Tibial nerve (tissue), 4 donors: Measurements from ENCODE around the gene MPZ. TPM values are rescaled to one million over a fixed set of nuclear protein-coding genes. Genes with fewer than 3 reads are reported as not detected.

ENCODE experiments used
- DNase-seq, 2 donors: peaks; one replicate each; pipeline ENCODE4 v3.0.0-alpha.2; 2019; ENCODE audit warnings: low spot score in 2 of 2
- H3K27ac ChIP-seq, 4 donors: fragments of 200-600 bp; sonication (generic) in 3 of 4; one replicate each; pipeline ENCODE4 v1.5.1; 2017 to 2019; ENCODE audit warnings: mild to moderate bottlenecking in 1 of 4
- H3K27me3 ChIP-seq, 2 donors: fragments of 200-600 bp; sonication (generic) in 1 of 2; one replicate each; pipeline versions ENCODE4 v1.5.1 to v1.6.0; 2017 to 2019
- H3K36me3 ChIP-seq, 3 donors: fragments of 200-600 bp; sonication (generic); one replicate each; pipeline ENCODE4 v1.5.1; 2018 to 2019
- H3K4me1 ChIP-seq, 4 donors: fragments of 200-600 bp; sonication (generic) in 3 of 4; one replicate each; pipeline ENCODE4 v1.5.1; 2017 to 2019
- H3K4me3 ChIP-seq, 4 donors: fragments of 200-600 bp; sonication (generic) in 3 of 4; one replicate each; pipeline ENCODE4 v1.5.1; 2017 to 2019; ENCODE audit warnings: mild to moderate bottlenecking in 1 of 4, moderate library complexity in 1 of 4
- H3K9me3 ChIP-seq, 4 donors: fragments of 200-600 bp; sonication (generic) in 3 of 4; one replicate each; pipeline ENCODE4 v1.5.1; 2017 to 2019
- EP300 ChIP-seq, 2 donors: sonication (generic); formaldehyde crosslinking; IDR thresholded peaks; one replicate each; pipeline ENCODE4 v1.6.1; 2017; ENCODE audit warnings: antibody characterized with exemption in 2 of 2, mild to moderate bottlenecking in 1 of 2
- POLR2A ChIP-seq, 2 donors: fragments of 450-650 bp; IDR thresholded peaks; one replicate each; pipeline ENCODE4 v1.6.1; 2017; ENCODE audit warnings: antibody characterized with exemption in 2 of 2, mild to moderate bottlenecking in 2 of 2, moderate library complexity in 2 of 2
- WGBS, 2 donors: methylation state at CpG; one replicate each; pipeline ENCODE4 v1.1.5; 2018; 5-methylcytosine and 5-hydroxymethylcytosine counted together
- total RNA-seq, 4 donors: library from RNA; depleted of rRNA; stranded (reverse); fragments of >200 nt; gene quantifications; one replicate each; pipeline ENCODE4 v1.1.0, GENCODE V29; 2016
- TF ChIP-seq, protein P1 (sequence below), 5 experiments: fragments of 200-600 bp in 3 of 5; fragments of 450-650 bp in 2 of 5; sonication (generic) in 3 of 5; IDR thresholded peaks; one replicate each; pipeline ENCODE4 v1.5.1; 2016 to 2019; ENCODE audit warnings: antibody characterized with exemption in 5 of 5, mild to moderate bottlenecking in 3 of 5, moderate library complexity in 2 of 5

The MPZ gene
- total RNA-seq, 4 donors from 2014 or later, result 570 to 1,776 (median 1,657) TPM

DNA sequence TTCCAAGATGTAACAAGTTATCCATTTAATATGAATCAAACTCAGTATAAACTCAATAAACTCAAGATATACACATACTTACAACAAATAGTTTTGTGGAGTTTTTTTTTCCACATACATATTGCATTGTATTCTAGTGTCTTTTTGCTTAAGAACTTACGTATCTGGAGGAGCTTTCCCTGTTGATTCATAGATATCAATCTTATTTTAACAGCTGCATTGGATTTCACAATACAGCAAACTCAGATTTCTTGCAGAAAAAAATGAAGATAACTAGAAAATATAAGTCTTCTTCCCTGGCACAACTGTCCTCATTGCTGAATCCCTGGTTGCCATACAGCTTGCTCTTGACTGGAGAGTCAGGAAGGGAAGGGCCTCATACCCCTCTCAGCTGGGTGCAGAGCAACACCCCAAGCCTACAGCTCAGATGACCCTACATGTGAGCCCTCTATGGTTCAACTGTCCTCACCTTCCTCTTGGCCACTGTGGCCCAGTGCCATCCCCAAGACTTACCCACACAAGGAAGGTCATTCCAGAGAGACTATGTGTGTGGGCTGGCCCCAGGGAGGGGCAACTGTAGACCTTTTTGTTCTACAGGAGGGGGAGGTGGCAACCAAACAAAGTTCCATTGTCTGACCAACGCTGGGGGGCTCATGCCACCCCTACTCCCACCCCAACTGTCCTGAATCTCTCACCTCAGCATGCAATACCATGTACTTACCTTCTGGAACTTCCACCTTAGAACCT lies 1.7 kb downstream of the MPZ start:
- Histone ChIP-seq H3K4me3 (peak overlapping the region; percentile 28 to 70 (median 34)), H3K9me3 (no peaks in the 10 kb centered on the region), H3K27me3 (no peaks in the 10 kb centered on the region), H3K4me1 (peaks cover 0 to 68% (median 23%) of the 10 kb centered on the region in 4 donors), H3K36me3 (peaks cover 0 to 5% (median 0%) of the 10 kb centered on the region in 3 donors), H3K27ac (peak overlapping the region; percentile 18 to 98 (median 82))
- WGBS, 2 donors, result 33 to 35% methylated on average over 2 of the region's 2 CpGs
- no peak for DNase-seq
- TF ChIP-seq, protein P1, sequence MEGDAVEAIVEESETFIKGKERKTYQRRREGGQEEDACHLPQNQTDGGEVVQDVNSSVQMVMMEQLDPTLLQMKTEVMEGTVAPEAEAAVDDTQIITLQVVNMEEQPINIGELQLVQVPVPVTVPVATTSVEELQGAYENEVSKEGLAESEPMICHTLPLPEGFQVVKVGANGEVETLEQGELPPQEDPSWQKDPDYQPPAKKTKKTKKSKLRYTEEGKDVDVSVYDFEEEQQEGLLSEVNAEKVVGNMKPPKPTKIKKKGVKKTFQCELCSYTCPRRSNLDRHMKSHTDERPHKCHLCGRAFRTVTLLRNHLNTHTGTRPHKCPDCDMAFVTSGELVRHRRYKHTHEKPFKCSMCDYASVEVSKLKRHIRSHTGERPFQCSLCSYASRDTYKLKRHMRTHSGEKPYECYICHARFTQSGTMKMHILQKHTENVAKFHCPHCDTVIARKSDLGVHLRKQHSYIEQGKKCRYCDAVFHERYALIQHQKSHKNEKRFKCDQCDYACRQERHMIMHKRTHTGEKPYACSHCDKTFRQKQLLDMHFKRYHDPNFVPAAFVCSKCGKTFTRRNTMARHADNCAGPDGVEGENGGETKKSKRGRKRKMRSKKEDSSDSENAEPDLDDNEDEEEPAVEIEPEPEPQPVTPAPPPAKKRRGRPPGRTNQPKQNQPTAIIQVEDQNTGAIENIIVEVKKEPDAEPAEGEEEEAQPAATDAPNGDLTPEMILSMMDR (IDR thresholded peaks at IDR 0.05), result no peak
- TF ChIP-seq EP300 (IDR thresholded peaks at IDR 0.05) (peak in 1 of 2 donors; percentile 51), POLR2A (IDR thresholded peaks at IDR 0.05) (no peak)

DNA sequence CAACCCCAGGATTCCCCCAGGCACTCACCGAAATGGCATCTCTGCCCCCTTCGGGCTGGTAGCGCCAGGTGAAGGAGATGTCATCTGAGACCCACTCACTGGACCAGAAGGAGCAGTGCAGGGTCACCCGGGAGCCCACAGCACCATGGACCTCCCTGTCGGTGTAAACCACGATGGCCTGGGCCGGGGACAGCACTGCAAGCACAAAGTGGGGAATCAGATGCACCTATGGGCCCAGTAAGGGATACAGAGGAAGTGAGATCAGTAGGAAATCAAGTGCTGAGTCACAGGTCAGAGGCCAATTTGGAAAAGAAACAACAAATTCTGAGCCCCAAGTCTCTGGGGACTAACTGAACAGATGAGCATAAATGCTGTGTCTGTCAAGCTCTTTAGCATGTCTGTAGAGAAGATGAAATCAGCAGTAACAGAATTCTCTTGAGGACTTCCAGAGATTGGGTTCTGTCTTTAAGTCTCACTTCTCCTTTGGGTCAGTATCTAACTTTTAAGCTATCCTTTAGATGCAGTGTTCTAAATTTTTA lies 2.5 kb downstream of the MPZ start:
- Histone ChIP-seq H3K36me3 (peaks cover 0 to 8% (median 0%) of the 10 kb centered on the region in 3 donors), H3K27ac (peak overlapping the region; percentile 62 to 98 (median 82)), H3K4me3 (peak overlapping the region; percentile 10 to 70 (median 26)), H3K4me1 (peaks cover 0 to 60% (median 23%) of the 10 kb centered on the region in 4 donors), H3K27me3 (no peaks in the 10 kb centered on the region), H3K9me3 (no peaks in the 10 kb centered on the region)
- 29 to 45% methylated on average over 7 of the region's 7 CpGs for WGBS, 2 donors
- DNase-seq, result no peak
- TF ChIP-seq, protein P1 (IDR thresholded peaks at IDR 0.05), result no peak
- TF ChIP-seq EP300 (IDR thresholded peaks at IDR 0.05) (no peak), POLR2A (IDR thresholded peaks at IDR 0.05) (no peak)

DNA sequence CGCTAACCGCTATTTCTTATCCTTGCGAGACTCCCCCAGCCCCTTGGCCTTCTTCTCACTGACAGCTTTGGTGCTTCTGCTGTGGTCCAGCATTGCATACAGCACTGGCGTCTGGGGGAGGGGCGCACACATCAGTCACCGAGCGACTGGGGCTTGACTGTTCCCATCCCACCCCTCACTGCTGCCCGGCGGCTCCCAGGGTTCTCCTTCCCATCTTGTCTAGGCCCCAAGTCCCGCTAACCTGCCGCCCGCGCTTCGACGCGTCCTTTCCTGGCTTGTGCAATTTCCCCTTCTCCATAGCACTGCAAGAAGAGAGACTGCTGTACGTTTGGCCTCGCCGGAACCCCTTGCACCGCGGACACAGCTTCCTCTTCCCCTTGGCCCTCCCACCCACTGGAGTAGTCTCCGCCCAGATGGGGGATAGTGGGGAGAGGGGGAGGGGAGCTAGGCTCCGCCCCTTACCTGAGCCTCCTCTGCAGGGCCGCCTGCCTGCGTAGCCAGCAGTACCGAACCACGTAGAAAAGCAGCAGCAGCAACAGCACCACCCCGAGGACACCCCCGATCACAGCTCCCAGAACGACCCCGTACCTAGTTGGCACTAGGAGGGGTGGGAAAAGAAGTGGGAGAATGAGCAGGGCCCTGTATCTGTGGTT lies 3.8 kb downstream of the MPZ start:
- Histone ChIP-seq H3K4me1 (peaks cover 0 to 53% (median 23%) of the 10 kb centered on the region in 4 donors), H3K4me3 (peak overlapping the region; percentile 37 to 77 (median 68)), H3K9me3 (no peaks in the 10 kb centered on the region), H3K27ac (peak overlapping the region; percentile 26 to 98 (median 82)), H3K36me3 (peaks cover 0 to 8% (median 0%) of the 10 kb centered on the region in 3 donors), H3K27me3 (no peaks in the 10 kb centered on the region)
- TF ChIP-seq EP300 (IDR thresholded peaks at IDR 0.05) (peak in 1 of 2 donors; percentile 64), POLR2A (IDR thresholded peaks at IDR 0.05) (peak in 1 of 2 donors; percentile 52)
- TF ChIP-seq, protein P1 (IDR thresholded peaks at IDR 0.05), result peak in 4 of 5 experiments; percentile 14 to 17 (median 16)
- WGBS, 2 donors, result 4 to 9% methylated on average over 27 to 30 of the region's 31 CpGs
- DNase-seq, result peak; percentile 38 to 63

DNA sequence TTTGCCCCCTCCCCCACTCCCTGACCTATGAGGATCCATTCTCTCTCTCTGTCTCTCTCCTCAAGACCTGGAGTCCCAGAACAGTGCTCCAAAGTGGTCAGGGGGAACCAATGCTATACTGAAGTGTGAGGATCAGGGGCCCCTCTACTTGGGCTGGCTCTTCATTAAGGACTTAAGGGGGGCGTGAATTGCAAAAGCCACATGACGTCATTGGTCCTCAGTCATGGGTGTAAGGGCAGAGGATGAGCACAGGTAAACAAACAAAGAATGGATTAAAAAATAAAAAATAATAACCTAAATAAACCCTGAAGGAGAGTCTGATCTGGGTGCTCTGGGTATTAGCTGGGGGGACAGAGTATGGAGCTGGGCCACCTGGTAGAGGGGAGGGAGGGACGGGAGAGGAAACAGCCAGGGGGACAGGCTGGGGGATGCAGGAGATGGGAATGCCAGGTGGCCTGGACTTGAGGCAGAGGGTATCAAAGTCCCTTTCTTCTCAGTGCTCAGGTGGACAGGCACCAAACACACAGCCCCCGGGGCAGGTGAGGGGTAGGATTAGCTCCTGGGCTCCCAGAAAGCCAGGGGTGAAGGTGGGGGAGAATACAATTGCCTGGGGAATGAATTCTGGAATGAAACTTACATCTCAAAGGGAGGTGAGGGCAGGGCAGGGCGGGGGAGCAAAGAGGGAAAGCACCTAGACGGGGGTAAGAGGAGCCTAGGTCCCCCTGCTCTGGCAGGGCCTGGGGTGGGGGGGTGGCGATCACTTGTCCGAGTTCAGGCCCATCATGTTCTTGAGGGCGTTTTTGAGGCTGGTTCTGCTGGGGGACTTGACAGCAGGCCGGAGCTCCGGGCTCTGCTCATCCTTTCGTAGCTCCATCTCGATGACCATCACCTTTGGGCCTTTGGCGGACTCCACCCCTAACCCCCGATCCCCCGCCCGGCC lies 4.6 kb downstream of the MPZ start:
- Histone ChIP-seq H3K9me3 (no peaks in the 10 kb centered on the region), H3K4me1 (peaks cover 0 to 45% (median 23%) of the 10 kb centered on the region in 4 donors), H3K27ac (peak overlapping the region; percentile 26 to 98 (median 82)), H3K27me3 (no peaks in the 10 kb centered on the region), H3K4me3 (peak overlapping the region; percentile 37 to 77 (median 68)), H3K36me3 (peaks cover 0 to 11% (median 0%) of the 10 kb centered on the region in 3 donors)
- WGBS, 2 donors, result 11 to 15% methylated on average over 17 of the region's 17 CpGs
- TF ChIP-seq POLR2A (IDR thresholded peaks at IDR 0.05) (no peak), EP300 (IDR thresholded peaks at IDR 0.05) (no peak)
- TF ChIP-seq, protein P1 (IDR thresholded peaks at IDR 0.05), result no peak
- DNase-seq, result no peak
